SK-N-SH (cell line): ENCODE data around the gene TGM3.

Experiments used
- CTCF ChIP-seq: fragments of 200-600 bp; sonication (generic); IDR thresholded peaks from 2 replicates; pipeline ENCODE4 v1.6.1; 2017; ENCODE audit warnings: antibody characterized with exemption, mild to moderate bottlenecking, moderate library complexity
- EP300 ChIP-seq, 2 experiments: IDR thresholded peaks; 2 replicates each; pipeline versions ENCODE4 v1.4.0 to v1.6.1; 2012; ENCODE audit warnings: borderline replicate concordance in 1 of 2, low read depth in 1 of 2, low read length in 1 of 2
- RCOR1 ChIP-seq: fragments of 150-350 bp; IDR thresholded peaks from 2 replicates; pipeline ENCODE4 v1.6.1; 2017; ENCODE audit warnings: antibody characterized with exemption, low read length
- RXRA ChIP-seq: IDR thresholded peaks from 2 replicates; pipeline ENCODE4 v1.4.0; 2012; ENCODE audit warnings: low read depth, mild to moderate bottlenecking, borderline replicate concordance
- TAF1 ChIP-seq: IDR thresholded peaks from 2 replicates; pipeline ENCODE4 v1.6.1; 2012; ENCODE audit warnings: low read depth, mild to moderate bottlenecking, low read length, moderate library complexity, borderline replicate concordance
- ZBTB33 ChIP-seq: IDR thresholded peaks from 2 replicates; pipeline ENCODE4 v1.4.0; 2012; ENCODE audit warnings: low read depth, borderline replicate concordance

- TF ChIP-seq RXRA (no peak), RCOR1 (no peak), CTCF (no peak), ZBTB33 (no peak), EP300 (IDR thresholded peaks at IDR 0.05; ENCODE audit: borderline replicate concordance in 1 of 2, low read depth in 1 of 2, low read length in 1 of 2) (no peak), TAF1 (no peak)
Observed at GRCh38 chr20:2316847-2317495, 21.2 kb downstream of the TGM3 start.
